Testis (tissue), 3 donors: ENCODE measurements around the gene ARMS2. TPM values are rescaled to one million over a fixed set of nuclear protein-coding genes. Genes with fewer than 3 reads are reported as not detected.

Experiments
- DNase-seq: peaks from one replicate; pipeline ENCODE4 v3.0.0-alpha.2; 2019
- H3K27ac ChIP-seq, 2 donors: fragments of 200-600 bp; sonication (generic); one replicate each; pipeline ENCODE4 v1.5.1; 2019
- H3K27me3 ChIP-seq: fragments of 200-600 bp; sonication (generic); one replicate; pipeline ENCODE4 v1.5.1; 2019
- H3K36me3 ChIP-seq: fragments of 200-600 bp; sonication (generic); one replicate; pipeline ENCODE4 v1.5.1; 2017; ENCODE audit warnings: low read depth; ENCODE audit errors: missing control alignments
- H3K4me1 ChIP-seq: fragments of 200-600 bp; sonication (generic); one replicate; pipeline ENCODE4 v1.5.1; 2019
- H3K4me3 ChIP-seq, 2 donors: fragments of 200-600 bp; sonication (generic); one replicate each; pipeline ENCODE4 v1.5.1; 2017 to 2019
- H3K9me3 ChIP-seq: fragments of 200-600 bp; sonication (generic); one replicate; pipeline ENCODE4 v1.5.1; 2017
- CTCF ChIP-seq, 3 experiments: fragments of 450-650 bp in 2 of 3; fragments of 200-600 bp in 1 of 3; sonication (generic) in 1 of 3; IDR thresholded peaks; one replicate each; pipeline ENCODE4 v1.5.1; 2016 to 2019; ENCODE audit warnings: antibody characterized with exemption in 3 of 3, mild to moderate bottlenecking in 2 of 3, moderate library complexity in 1 of 3
- POLR2A ChIP-seq: fragments of 450-650 bp; IDR thresholded peaks from one replicate; pipeline ENCODE4 v1.6.1; 2017; ENCODE audit warnings: antibody characterized with exemption, mild to moderate bottlenecking, moderate library complexity
- WGBS, 2 donors: methylation state at CpG; one replicate each; pipeline ENCODE4 v1.1.5; 2018; 5-methylcytosine and 5-hydroxymethylcytosine counted together
- intact Hi-C: fragments of 100-400 bp; cut with DNase I; formaldehyde crosslinking; loops from one replicate; pipeline ENCODE4 v1.15.1; 2023; ENCODE audit warnings: low total_unique reads
- polyA plus RNA-seq: library from polyadenylated mRNA; stranded (reverse); fragments of 350-450 nt; fragmentation: Illumina TruSeq; extraction: RNeasy Lipid Tissue Mini Kit (QIAGEN cat#74804); gene quantifications from one replicate; pipeline ENCODE4 v1.2.3, GENCODE V29; 2014; ENCODE audit warnings: low read depth, low replicate concordance; ENCODE audit not compliant: insufficient read depth
- total RNA-seq, 2 donors: library from RNA; depleted of rRNA; stranded (reverse); fragments of >200 nt; gene quantifications; one replicate each; pipeline ENCODE4 v1.2.3, GENCODE V29; 2016

The ARMS2 gene
- total and polyA plus RNA-seq, 3 donors from 2014 or later: 1.4 to 2.3 TPM; not detected in 1

GRCh38 chr10:122490268-122490667 is 35.8 kb downstream of the ARMS2 start:
- TF ChIP-seq CTCF (IDR thresholded peaks at IDR 0.05) (no peak), POLR2A (no peak)
- no peaks in the 10 kb centered on the region for H3K27me3 ChIP-seq
- H3K27ac ChIP-seq: no peak overlapping the region
- H3K9me3 ChIP-seq: no peaks in the 10 kb centered on the region
- DNase-seq: no peak
- H3K4me1 ChIP-seq: peaks cover 10% of the 10 kb centered on the region
- WGBS, 2 donors: 89 to 94% methylated on average over 4 of the region's 4 CpGs
- no peaks in the 10 kb centered on the region for H3K36me3 ChIP-seq
- intact Hi-C loops: no loop called here
- H3K4me3 ChIP-seq: no peak overlapping the region

- WGBS, 2 donors: 70 to 75% methylated on average over 23 to 26 of the region's 26 CpGs
- Histone ChIP-seq H3K27ac (no peak overlapping the region), H3K36me3 (no peaks in the 10 kb centered on the region), H3K9me3 (no peaks in the 10 kb centered on the region), H3K27me3 (no peaks in the 10 kb centered on the region), H3K4me3 (no peak overlapping the region), H3K4me1 (peaks cover 10% of the 10 kb centered on the region)
- peak; percentile 33 for DNase-seq
- TF ChIP-seq CTCF (IDR thresholded peaks at IDR 0.05) (no peak), POLR2A (no peak)
- intact Hi-C loops: no loop called here
These were observed 36.6 kb downstream of the ARMS2 start for GRCh38 chr10:122490786-122491680.

DNA sequence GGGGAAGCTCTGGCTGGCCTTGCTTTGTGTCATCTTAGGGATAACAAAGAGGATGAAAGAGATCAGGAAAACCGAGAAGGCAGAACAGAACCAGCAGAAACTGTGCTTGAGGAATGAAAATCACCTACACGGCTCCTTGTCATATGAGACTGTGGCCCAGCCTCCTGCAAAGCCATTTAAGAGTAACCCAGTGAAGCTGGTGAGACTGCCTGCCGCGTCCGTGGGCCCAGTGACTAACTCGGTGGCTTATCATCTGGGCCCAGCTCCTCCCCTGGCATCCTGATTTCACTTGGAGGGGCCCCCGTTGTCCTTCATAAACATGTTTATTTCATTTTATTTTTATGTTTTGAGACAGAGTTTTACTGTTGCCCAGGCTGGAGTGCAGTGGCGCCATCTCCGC is 37.6 kb downstream of the ARMS2 start:
- H3K4me3 ChIP-seq: no peak overlapping the region
- no peak for TF ChIP-seq CTCF (IDR thresholded peaks at IDR 0.05)
- TF ChIP-seq POLR2A: no peak
- no peaks in the 10 kb centered on the region for H3K9me3 ChIP-seq
- H3K27me3 ChIP-seq: no peaks in the 10 kb centered on the region
- WGBS, 2 donors: 73 to 82% methylated on average over 9 of the region's 9 CpGs
- H3K27ac ChIP-seq: no peak overlapping the region
- H3K4me1 ChIP-seq: peaks cover 10% of the 10 kb centered on the region
- intact Hi-C loops: no loop called here
- H3K36me3 ChIP-seq: no peaks in the 10 kb centered on the region
- no peak for DNase-seq

GRCh38 chr10:122492999-122493481 is 38.6 kb downstream of the ARMS2 start:
- Histone ChIP-seq H3K4me1 (peaks cover 10% of the 10 kb centered on the region), H3K27me3 (no peaks in the 10 kb centered on the region), H3K27ac (peak overlapping the region in 1 of 2 donors; percentile 4), H3K36me3 (no peaks in the 10 kb centered on the region), H3K9me3 (no peaks in the 10 kb centered on the region), H3K4me3 (no peak overlapping the region)
- peak; percentile 67 for DNase-seq
- intact Hi-C loops: no loop called here
- no peak for TF ChIP-seq POLR2A
- no peak for TF ChIP-seq CTCF (IDR thresholded peaks at IDR 0.05)
- WGBS, 2 donors: 44 to 71% methylated on average over 9 of the region's 9 CpGs
